D341Med (cell line): Measurements from ENCODE around the gene HAND2.
A peak's percentile ranks its signal among the peaks of the same experiment; 100 is the strongest.

ENCODE experiments used
- DNase-seq: peaks from one replicate; pipeline ENCODE4 v3.0.0; 2012; ENCODE audit warnings: low spot score

Gene HAND2

GRCh38 chr4:173519111-173520101 lies 10.6 kb downstream of the HAND2 start:
- no peak for DNase-seq

DNA sequence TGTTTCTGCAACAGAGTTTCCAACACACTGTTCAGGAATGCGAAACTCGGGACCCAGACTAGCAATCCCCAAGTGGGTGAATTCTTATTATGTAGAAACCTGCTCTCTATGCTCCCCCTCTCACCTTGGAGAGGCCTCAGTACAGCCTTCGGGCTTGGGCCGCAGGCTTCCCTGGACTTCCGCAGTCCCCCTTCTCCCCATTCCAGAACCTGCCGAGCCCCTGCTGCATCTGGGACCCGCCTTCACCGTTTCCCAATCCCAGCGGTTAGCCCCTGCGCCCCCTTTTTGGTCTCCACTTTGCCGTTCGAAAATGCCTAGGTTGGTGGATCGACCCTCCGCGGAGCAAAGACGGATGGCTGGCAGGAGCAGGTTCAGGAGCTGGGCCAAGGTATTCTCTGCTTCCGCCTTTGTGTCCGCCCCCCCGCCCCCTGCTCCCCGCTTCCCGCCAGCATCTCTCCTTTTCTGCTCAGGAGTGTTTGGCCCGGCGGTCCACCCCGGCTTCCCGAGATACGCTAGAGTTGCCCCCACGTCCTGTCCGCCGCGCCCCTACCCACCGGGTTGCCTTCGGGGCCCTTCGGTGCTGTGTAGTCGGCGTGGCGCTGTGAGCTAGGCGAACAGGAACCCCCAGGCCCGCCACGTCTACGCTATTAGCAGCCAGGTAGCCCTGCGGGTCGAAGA lies 11.5 kb downstream of the HAND2 start:
- no peak for DNase-seq

GRCh38 chr4:173517781-173518424 lies 12.1 kb downstream of the HAND2 start:
- no peak for DNase-seq

GRCh38 chr4:173516621-173517524 lies 13.2 kb downstream of the HAND2 start:
- no peak for DNase-seq

DNA sequence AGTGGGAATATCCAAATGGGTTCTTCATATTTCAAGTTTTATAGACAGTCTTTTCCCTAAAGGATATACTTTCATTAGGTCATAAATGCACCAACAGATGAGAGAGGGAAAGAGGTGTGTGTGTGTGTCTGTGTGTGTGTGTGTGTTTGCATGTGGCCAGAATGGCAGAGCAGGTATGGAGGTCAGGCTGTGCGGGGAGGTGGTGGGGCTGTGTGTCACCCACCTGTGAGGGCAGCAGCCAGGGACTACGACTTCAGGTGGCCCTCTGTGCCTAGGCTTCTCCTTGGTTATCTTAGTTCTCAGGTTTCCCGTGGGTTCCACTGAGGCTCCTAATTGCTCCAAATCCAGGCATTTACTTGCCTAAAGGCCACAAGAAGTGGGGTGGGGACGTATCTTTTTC lies 14.6 kb downstream of the HAND2 start:
- DNase-seq = no peak

GRCh38 chr4:173514641-173515217 lies 15.3 kb downstream of the HAND2 start:
- no peak for DNase-seq

DNA sequence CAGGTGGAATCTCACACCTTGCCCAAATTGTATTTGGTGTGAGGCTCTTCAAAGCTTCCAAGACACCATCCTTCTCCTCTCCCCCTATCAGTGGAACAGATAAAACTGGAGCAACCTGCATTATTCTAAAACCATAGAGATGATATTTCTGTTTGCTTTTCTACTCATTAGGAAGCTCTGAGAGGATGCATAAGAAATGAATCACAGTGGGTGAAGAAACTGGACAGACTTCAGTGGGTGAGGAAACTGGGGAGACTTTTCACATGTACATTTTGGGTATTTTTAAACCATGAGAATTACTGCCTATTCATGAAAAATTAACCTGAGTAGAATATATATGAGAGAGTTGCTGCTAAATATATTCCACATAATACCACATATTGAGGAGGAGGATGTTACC lies 16.4 kb downstream of the HAND2 start:
- DNase-seq = no peak

DNA sequence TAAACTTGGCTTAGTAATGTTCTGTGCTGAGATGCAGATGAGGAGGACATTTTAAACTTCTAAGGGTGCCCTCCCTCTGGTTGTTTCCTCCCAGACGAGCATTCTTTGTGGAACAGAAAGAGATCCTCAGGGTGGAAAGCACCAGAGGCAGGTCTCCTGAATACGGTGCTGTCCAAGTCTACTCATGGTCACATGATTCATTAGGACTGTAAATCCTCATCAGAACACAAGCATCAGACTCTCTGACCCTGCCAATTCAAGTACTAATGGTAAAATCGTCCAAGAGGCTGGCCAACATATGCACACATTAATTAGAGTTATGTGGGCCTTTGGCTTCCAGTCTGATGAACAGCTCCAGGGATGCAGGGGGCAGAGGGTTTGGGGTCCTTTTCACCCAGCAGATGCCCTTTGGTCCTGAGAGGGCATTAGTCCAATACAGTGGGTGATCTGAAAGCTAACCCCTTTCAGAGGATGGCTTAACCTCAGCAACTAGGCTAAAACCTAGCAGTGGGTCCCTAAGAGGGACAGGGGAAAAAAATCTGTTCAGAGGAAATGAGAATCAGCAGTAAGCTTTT lies 18.2 kb downstream of the HAND2 start:
- no peak for DNase-seq

DNA sequence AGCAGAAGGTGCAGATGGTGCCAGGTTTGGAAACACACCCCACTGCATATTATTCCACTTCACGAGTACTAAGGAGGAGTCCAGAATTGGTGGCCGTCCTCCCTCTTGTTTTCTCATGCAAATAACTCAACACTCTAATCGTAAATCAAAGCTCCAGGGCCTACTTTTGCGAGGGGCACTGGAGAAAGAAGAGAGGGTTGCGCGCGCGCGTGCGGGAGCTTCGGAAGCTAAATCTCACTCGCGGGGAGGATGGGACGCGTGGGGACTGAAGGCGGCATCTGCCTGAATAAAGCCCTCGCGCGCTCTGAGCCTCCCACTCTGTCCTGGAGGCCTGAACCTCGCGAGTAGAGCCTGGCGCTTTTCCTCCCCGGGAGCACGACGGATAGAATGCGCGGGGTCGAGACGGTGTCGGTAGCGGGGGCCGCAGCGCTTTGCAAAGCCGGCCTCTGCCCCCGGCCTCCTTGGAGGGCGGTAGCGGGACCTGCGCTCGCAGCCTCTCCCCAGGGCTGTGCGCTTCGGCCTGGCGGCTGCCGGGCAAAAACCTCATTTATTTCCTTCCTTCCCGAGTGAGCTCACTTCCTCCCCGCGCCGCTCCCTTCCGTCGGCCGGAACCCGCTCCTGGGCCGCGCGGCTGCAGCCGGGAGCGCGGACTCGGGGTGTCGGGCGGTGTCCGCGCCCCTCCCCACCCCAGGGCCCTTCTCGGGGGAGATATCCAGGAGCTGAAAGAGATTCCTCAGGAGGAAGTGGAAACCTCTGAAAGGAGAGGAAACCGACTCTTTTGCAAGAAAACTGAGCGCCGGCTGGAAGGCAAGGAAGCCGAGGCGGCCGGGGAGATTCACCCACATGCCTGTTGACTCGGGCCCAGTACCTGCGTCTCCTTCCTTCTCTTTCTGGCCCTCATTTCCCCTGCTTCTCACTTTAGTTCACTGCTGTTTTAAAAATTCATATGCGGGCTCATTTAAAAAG lies 20.7 kb downstream of the HAND2 start:
- DNase-seq = no peak

- DNase-seq = no peak
Observed at GRCh38 chr4:173508386-173509035, 21.5 kb downstream of the HAND2 start.

- DNase-seq = no peak
Observed at GRCh38 chr4:173507471-173508385, 22.3 kb downstream of the HAND2 start.

DNA sequence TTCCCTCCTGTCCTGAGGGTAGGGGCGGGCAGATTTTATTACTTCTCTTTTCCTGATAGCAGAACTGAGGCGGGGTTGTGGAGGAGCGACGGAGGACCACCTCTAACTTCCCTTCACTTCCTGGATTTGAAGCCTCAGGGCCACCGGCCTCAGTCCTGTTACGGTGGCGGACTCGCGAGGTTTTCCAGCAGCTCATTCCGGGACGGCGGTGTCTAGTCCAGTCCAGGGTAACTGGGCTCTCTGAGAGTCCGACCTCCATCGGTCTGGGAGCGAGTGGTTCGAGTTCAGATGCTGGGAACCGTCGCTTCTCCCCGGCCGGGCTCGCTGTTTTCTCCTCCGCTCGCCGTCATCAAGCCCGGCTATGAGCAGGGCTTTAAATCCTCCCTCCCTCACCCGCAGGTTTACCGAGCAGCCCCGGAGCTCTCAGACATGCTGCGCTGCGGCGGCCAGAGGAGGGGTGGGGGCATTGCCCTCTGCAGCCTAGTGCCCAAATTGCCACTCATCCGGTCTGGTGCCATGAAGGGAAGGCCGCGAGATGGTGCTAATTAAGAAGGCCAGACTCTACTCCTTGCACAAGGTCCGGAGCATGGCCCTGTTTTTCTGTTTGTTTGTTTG lies 23.3 kb downstream of the HAND2 start:
- DNase-seq = no peak

- peak; percentile 87 for DNase-seq
Observed at GRCh38 chr4:173505924-173506518, 24.0 kb downstream of the HAND2 start.

DNA sequence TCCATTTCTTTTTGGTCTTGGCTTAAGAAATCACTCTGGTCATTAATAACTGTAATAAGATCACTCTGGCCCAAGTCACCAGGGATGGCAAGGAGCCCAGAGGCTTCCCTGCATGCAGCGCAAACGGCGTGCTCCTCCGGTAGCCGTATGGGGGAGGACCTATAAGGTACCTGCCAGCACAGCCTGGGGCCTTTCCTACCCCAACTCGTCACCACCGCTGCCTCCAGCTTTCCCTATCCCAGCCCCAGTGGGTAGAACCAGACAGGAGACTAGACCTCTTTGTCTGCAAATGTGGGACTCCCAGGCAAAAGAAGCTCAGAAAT lies 25.9 kb downstream of the HAND2 start:
- no peak for DNase-seq

DNA sequence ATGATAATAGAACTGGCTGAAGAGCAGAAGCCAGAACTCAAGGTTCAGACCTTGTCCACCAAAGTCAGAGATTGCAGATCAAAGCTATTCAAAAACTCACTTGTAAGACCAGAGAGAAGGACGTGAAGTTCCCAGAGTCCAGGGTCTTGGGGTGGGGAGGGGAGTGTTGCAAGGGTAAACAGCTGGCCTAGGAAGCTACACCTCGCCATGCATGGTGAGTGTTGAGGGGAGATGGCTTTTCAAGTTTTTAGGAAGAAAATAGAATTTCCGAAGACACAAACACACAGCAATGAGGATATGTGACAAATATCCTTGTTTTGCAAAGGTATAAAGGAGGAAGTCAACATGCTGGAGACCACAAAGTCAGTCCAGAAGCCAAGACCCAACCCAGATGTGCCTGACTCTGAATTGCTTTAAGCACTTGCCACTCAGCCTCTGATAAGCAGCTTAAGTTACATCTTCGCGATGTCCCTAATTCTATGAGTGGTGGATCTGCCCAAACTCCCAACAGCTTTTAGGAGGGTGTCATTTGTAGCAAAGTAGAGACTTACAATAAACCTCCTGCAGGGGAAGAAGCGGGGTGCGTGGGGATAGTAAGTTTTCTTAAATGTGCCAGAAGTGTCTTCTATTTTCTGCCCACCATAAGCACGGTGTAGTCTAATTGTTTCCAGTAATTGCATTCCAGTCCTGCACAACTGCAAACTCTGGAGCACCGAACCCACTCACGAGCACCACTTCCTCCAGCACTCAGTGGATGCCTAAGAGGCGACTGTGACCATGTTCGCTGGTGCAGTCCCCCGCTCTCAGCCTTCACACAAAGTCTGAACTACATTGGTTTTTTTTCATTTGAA lies 26.5 kb downstream of the HAND2 start:
- peak; percentile 30 for DNase-seq

- no peak for DNase-seq
Observed at GRCh38 chr4:173502282-173502681, 27.7 kb downstream of the HAND2 start.
